ENCODE data around the gene DACH1.

DACH1 gene

GRCh38 chr13:71474936-71475335, 392.1 kb downstream of the DACH1 start:
- Mint-ChIP-seq H3K36me3 (no peaks in the 10 kb centered on the region), H3K9me3 (peaks cover 0 to 5% of the 10 kb centered on the region in 2 donors), H3K4me3 (no peak overlapping the region), H3K27ac (no peak overlapping the region), H3K27me3 (no peaks in the 10 kb centered on the region), H3K4me1 (no peaks in the 10 kb centered on the region)
- ATAC-seq (replicated peaks), result no peak
- DNase-seq, result no peak

- H3K9me3 Mint-ChIP-seq, result peaks cover 0 to 5% of the 10 kb centered on the region in 2 donors
- H3K4me1 Mint-ChIP-seq, result no peaks in the 10 kb centered on the region
- H3K36me3 Mint-ChIP-seq, result no peaks in the 10 kb centered on the region
- ATAC-seq (replicated peaks), result no peak
- DNase-seq, result no peak
- H3K4me3 Mint-ChIP-seq, result no peak overlapping the region
- H3K27me3 Mint-ChIP-seq, result no peaks in the 10 kb centered on the region
- H3K27ac Mint-ChIP-seq, result no peak overlapping the region
Measured at GRCh38 chr13:71469626-71470025, 397.4 kb downstream of the DACH1 start.

- H3K4me1 Mint-ChIP-seq, result peaks cover 0 to 5% of the 10 kb centered on the region in 2 donors
- H3K9me3 Mint-ChIP-seq, result no peaks in the 10 kb centered on the region
- no peaks in the 10 kb centered on the region for H3K36me3 Mint-ChIP-seq
- DNase-seq (no peak), ATAC-seq (replicated peaks) (no peak)
- H3K27me3 Mint-ChIP-seq, result no peaks in the 10 kb centered on the region
- H3K27ac Mint-ChIP-seq, result no peak overlapping the region
- H3K4me3 Mint-ChIP-seq, result no peak overlapping the region
Measured at GRCh38 chr13:71464686-71465085, 402.3 kb downstream of the DACH1 start.

GRCh38 chr13:71461892-71462291, 405.1 kb downstream of the DACH1 start:
- Mint-ChIP-seq H3K4me3 (no peak overlapping the region), H3K27me3 (no peaks in the 10 kb centered on the region), H3K4me1 (peaks cover 0 to 5% of the 10 kb centered on the region in 2 donors)

GRCh38 chr13:71460211-71460610, 406.8 kb downstream of the DACH1 start:
- H3K4me3 Mint-ChIP-seq, result no peak overlapping the region
- H3K4me1 Mint-ChIP-seq, result peaks cover 0 to 5% of the 10 kb centered on the region in 2 donors
- H3K36me3 Mint-ChIP-seq, result no peaks in the 10 kb centered on the region
- no peak for DNase-seq
- H3K27ac Mint-ChIP-seq, result no peak overlapping the region
- H3K27me3 Mint-ChIP-seq, result no peaks in the 10 kb centered on the region
- peak in 1 of 2 donors; percentile 41 for ATAC-seq (replicated peaks)
- H3K9me3 Mint-ChIP-seq, result no peaks in the 10 kb centered on the region

More at GRCh38 chr13:71461892-71462291, 405.1 kb downstream of the DACH1 start:
- Mint-ChIP-seq H3K36me3 (no peaks in the 10 kb centered on the region), H3K9me3 (no peaks in the 10 kb centered on the region), H3K27ac (no peak overlapping the region)
- ATAC-seq (replicated peaks), result no peak
- no peak for DNase-seq

GRCh38 chr13:71459708-71460107, 407.3 kb downstream of the DACH1 start:
- H3K9me3 Mint-ChIP-seq, result no peaks in the 10 kb centered on the region
- no peaks in the 10 kb centered on the region for H3K36me3 Mint-ChIP-seq

GRCh38 chr13:71457645-71458044, 409.4 kb downstream of the DACH1 start:
- H3K36me3 Mint-ChIP-seq, result no peaks in the 10 kb centered on the region
- no peaks in the 10 kb centered on the region for H3K9me3 Mint-ChIP-seq
- no peak overlapping the region for H3K4me3 Mint-ChIP-seq
- H3K27ac Mint-ChIP-seq, result no peak overlapping the region
- H3K4me1 Mint-ChIP-seq, result peaks cover 0 to 5% of the 10 kb centered on the region in 2 donors
- no peaks in the 10 kb centered on the region for H3K27me3 Mint-ChIP-seq
- DNase-seq (no peak), ATAC-seq (replicated peaks) (no peak)

More at GRCh38 chr13:71459708-71460107, 407.3 kb downstream of the DACH1 start:
- no peak overlapping the region for H3K4me3 Mint-ChIP-seq
- no peak overlapping the region for H3K27ac Mint-ChIP-seq
- no peak for DNase-seq
- ATAC-seq (replicated peaks), result no peak
- no peaks in the 10 kb centered on the region for H3K27me3 Mint-ChIP-seq
- peaks cover 0 to 5% of the 10 kb centered on the region in 2 donors for H3K4me1 Mint-ChIP-seq

GRCh38 chr13:71456136-71456535, 410.9 kb downstream of the DACH1 start:
- no peaks in the 10 kb centered on the region for H3K36me3 Mint-ChIP-seq
- H3K9me3 Mint-ChIP-seq, result no peaks in the 10 kb centered on the region
- no peak for DNase-seq
- H3K27me3 Mint-ChIP-seq, result no peaks in the 10 kb centered on the region
- H3K4me3 Mint-ChIP-seq, result no peak overlapping the region
- H3K4me1 Mint-ChIP-seq, result peaks cover 0 to 5% of the 10 kb centered on the region in 2 donors
- H3K27ac Mint-ChIP-seq, result no peak overlapping the region
- ATAC-seq (replicated peaks), result no peak

GRCh38 chr13:71454509-71454908, 412.5 kb downstream of the DACH1 start:
- Mint-ChIP-seq H3K27ac (no peak overlapping the region), H3K36me3 (no peaks in the 10 kb centered on the region), H3K4me1 (no peaks in the 10 kb centered on the region), H3K4me3 (no peak overlapping the region), H3K27me3 (no peaks in the 10 kb centered on the region), H3K9me3 (no peaks in the 10 kb centered on the region)
- ATAC-seq (replicated peaks), result peak; percentile 25 to 36
- no peak for DNase-seq

- DNase-seq (no peak), ATAC-seq (replicated peaks) (no peak)
- no peak overlapping the region for H3K4me3 Mint-ChIP-seq
- no peaks in the 10 kb centered on the region for H3K27me3 Mint-ChIP-seq
- no peaks in the 10 kb centered on the region for H3K4me1 Mint-ChIP-seq
- no peaks in the 10 kb centered on the region for H3K9me3 Mint-ChIP-seq
- no peak overlapping the region for H3K27ac Mint-ChIP-seq
- no peaks in the 10 kb centered on the region for H3K36me3 Mint-ChIP-seq
Measured at GRCh38 chr13:71448080-71448630, 418.8 kb downstream of the DACH1 start.

- Mint-ChIP-seq H3K27ac (no peak overlapping the region), H3K4me3 (no peak overlapping the region), H3K36me3 (no peaks in the 10 kb centered on the region), H3K27me3 (no peaks in the 10 kb centered on the region), H3K4me1 (no peaks in the 10 kb centered on the region), H3K9me3 (no peaks in the 10 kb centered on the region)
- DNase-seq, result no peak
- ATAC-seq (replicated peaks), result no peak
Measured at GRCh38 chr13:71437704-71438103, 429.3 kb downstream of the DACH1 start.

GRCh38 chr13:71430681-71431080, 436.3 kb downstream of the DACH1 start:
- Mint-ChIP-seq H3K27me3 (no peaks in the 10 kb centered on the region), H3K36me3 (no peaks in the 10 kb centered on the region), H3K27ac (no peak overlapping the region), H3K9me3 (no peaks in the 10 kb centered on the region), H3K4me3 (no peak overlapping the region), H3K4me1 (no peaks in the 10 kb centered on the region)
- DNase-seq, result no peak
- no peak for ATAC-seq (replicated peaks)

- H3K9me3 Mint-ChIP-seq, result peaks cover 3 to 10% of the 10 kb centered on the region in 2 donors
- H3K27me3 Mint-ChIP-seq, result no peaks in the 10 kb centered on the region
- no peaks in the 10 kb centered on the region for H3K36me3 Mint-ChIP-seq
- no peak overlapping the region for H3K27ac Mint-ChIP-seq
- no peaks in the 10 kb centered on the region for H3K4me1 Mint-ChIP-seq
- DNase-seq (no peak), ATAC-seq (replicated peaks) (no peak)
- no peak overlapping the region for H3K4me3 Mint-ChIP-seq
Measured at GRCh38 chr13:71417205-71417604, 449.8 kb downstream of the DACH1 start.

- DNase-seq (no peak), ATAC-seq (replicated peaks) (no peak)
- no peak overlapping the region for H3K27ac Mint-ChIP-seq
- H3K27me3 Mint-ChIP-seq, result no peaks in the 10 kb centered on the region
- H3K9me3 Mint-ChIP-seq, result peaks cover 0 to 1% of the 10 kb centered on the region in 2 donors
- H3K36me3 Mint-ChIP-seq, result no peaks in the 10 kb centered on the region
- H3K4me1 Mint-ChIP-seq, result no peaks in the 10 kb centered on the region
- H3K4me3 Mint-ChIP-seq, result no peak overlapping the region
Measured at GRCh38 chr13:71412231-71412630, 454.8 kb downstream of the DACH1 start.

GRCh38 chr13:71408416-71408815, 458.6 kb downstream of the DACH1 start:
- no peaks in the 10 kb centered on the region for H3K36me3 Mint-ChIP-seq
- no peak overlapping the region for H3K4me3 Mint-ChIP-seq
- DNase-seq (no peak), ATAC-seq (replicated peaks) (no peak)
- no peaks in the 10 kb centered on the region for H3K27me3 Mint-ChIP-seq
- H3K4me1 Mint-ChIP-seq, result no peaks in the 10 kb centered on the region
- no peak overlapping the region for H3K27ac Mint-ChIP-seq
- H3K9me3 Mint-ChIP-seq, result no peaks in the 10 kb centered on the region

All from stimulated activated naive B cell treated with anti-CD40 and anti-IgM and Interleukin-4, amounts not matched to agents 10 μg/mL and 1 μg/mL and 100 μg/mL, for 72 hours (primary cell).